Measurements from ENCODE around the gene RHOH.
A peak's percentile ranks its signal among the peaks of the same experiment; 100 is the strongest.

RHOH gene

GRCh38 chr4:40204507-40205258 is 7.9 kb downstream of the RHOH start:
- ATAC-seq (no peak), DNase-seq (peak; percentile 36)

- DNase-seq (peak; percentile 50), ATAC-seq (peak; percentile 75)
These were observed 8.7 kb downstream of the RHOH start for GRCh38 chr4:40205259-40206198.

- DNase-seq: no peak
- ATAC-seq: no peak
These were observed 9.6 kb downstream of the RHOH start for GRCh38 chr4:40206426-40206825.

GRCh38 chr4:40209401-40209800 is 12.6 kb downstream of the RHOH start:
- ATAC-seq (no peak), DNase-seq (no peak)

- ATAC-seq: no peak
- no peak for DNase-seq
These were observed 13.9 kb downstream of the RHOH start for GRCh38 chr4:40210776-40211175.

- ATAC-seq (no peak), DNase-seq (peak; percentile 9)
These were observed 14.7 kb downstream of the RHOH start for GRCh38 chr4:40211224-40212185.

- DNase-seq: peak; percentile 8
- ATAC-seq: no peak
These were observed 16.1 kb downstream of the RHOH start for GRCh38 chr4:40212674-40213527.

GRCh38 chr4:40214038-40214437 is 17.2 kb downstream of the RHOH start:
- ATAC-seq (peak; percentile 45), DNase-seq (peak; percentile 41)

- peak; percentile 2 for DNase-seq
These were observed 18.0 kb downstream of the RHOH start for GRCh38 chr4:40214661-40215418.

GRCh38 chr4:40216622-40217366 is 20.0 kb downstream of the RHOH start:
- ATAC-seq: peak; percentile 35

More at GRCh38 chr4:40214661-40215418, 18.0 kb downstream of the RHOH start:
- no peak for ATAC-seq

GRCh38 chr4:40221744-40222143 is 24.9 kb downstream of the RHOH start:
- DNase-seq (no peak), ATAC-seq (no peak)

More at GRCh38 chr4:40216622-40217366, 20.0 kb downstream of the RHOH start:
- peak; percentile 26 for DNase-seq

GRCh38 chr4:40223343-40223742 is 26.5 kb downstream of the RHOH start:
- DNase-seq: peak; percentile 2
- ATAC-seq: no peak

GRCh38 chr4:40224432-40224831 is 27.6 kb downstream of the RHOH start:
- peak; percentile 1 for DNase-seq
- no peak for ATAC-seq

GRCh38 chr4:40225497-40225896 is 28.7 kb downstream of the RHOH start:
- ATAC-seq: no peak
- DNase-seq: peak; percentile 9

- ATAC-seq (peak; percentile 52), DNase-seq (peak; percentile 69)
These were observed 30.5 kb downstream of the RHOH start for GRCh38 chr4:40227284-40227683.

GRCh38 chr4:40228497-40229365 is 31.9 kb downstream of the RHOH start:
- ATAC-seq (peak; percentile 55), DNase-seq (peak; percentile 51)

- no peak for ATAC-seq
- DNase-seq: no peak
These were observed 34.6 kb downstream of the RHOH start for GRCh38 chr4:40231316-40231863.

GRCh38 chr4:40232610-40233009 is 35.8 kb downstream of the RHOH start:
- no peak for DNase-seq
- ATAC-seq: no peak
